BJ (cell line): ENCODE results near the gene MAML3. TPM values are rescaled to one million over a fixed set of nuclear protein-coding genes. Genes with fewer than 3 reads are reported as not detected.

Experiments used
- CTCF ChIA-PET: fragments of 350-600 bp; formaldehyde crosslinking; extraction: SDS; loops from one replicate; lab custom pipeline; 2021; ENCODE audit warnings: antibody characterized with exemption, inconsistent platforms; lab: Yijun Ruan, JAX
- POLR2A ChIA-PET: fragments of 300-600 bp; sonication (Branson Sonifier 250); formaldehyde crosslinking; extraction: SDS; loops from one replicate; lab custom pipeline; 2021; ENCODE audit warnings: antibody characterized with exemption; lab: Charles Lee
- DNase-seq: peaks from one replicate; pipeline ENCODE4 v3.0.0-alpha.2; 2011; ENCODE audit warnings: low read depth
- H3K27me3 ChIP-seq: 2 replicates; pipeline ENCODE4 v1.6.0; 2011; ENCODE audit warnings: low read length; ENCODE audit not compliant: control insufficient read depth, insufficient read depth
- H3K36me3 ChIP-seq: 2 replicates; pipeline ENCODE4 v1.5.1; 2011; ENCODE audit warnings: low read length; ENCODE audit not compliant: control insufficient read depth, insufficient read depth
- H3K4me3 ChIP-seq: 2 replicates; pipeline ENCODE4 v1.5.1; 2011; ENCODE audit warnings: low read depth, mild to moderate bottlenecking, control low read depth, low read length
- CTCF ChIP-seq: IDR thresholded peaks from 2 replicates; pipeline ENCODE4 v1.5.1; 2011; ENCODE audit warnings: low read depth, mild to moderate bottlenecking, control low read depth, inconsistent platforms, low read length, moderate library complexity; ENCODE audit not compliant: insufficient read depth
- polyA plus RNA-seq: library from polyadenylated mRNA; depleted of rRNA; stranded (reverse); fragments of >200 nt; gene quantifications from 2 replicates; pipeline ENCODE4 v1.2.3, GENCODE V29; 2011

MAML3 gene
- polyA plus RNA-seq, 1 experiment = 1.6 TPM

GRCh38 chr4:140078366-140078765 lies 75.6 kb downstream of the MAML3 start:
- no peak for TF ChIP-seq CTCF
- ChIA-PET CTCF (interaction anchor here (1.0 to 1.4 kb wide), 2 partner anchors 9 to 64 kb away, joined by 3 to 4 read pairs; no protein-coding TSS in a partner anchor), POLR2A (no interaction called here)
- no peak for DNase-seq
- Histone ChIP-seq H3K4me3 (no peak overlapping the region), H3K36me3 (no peaks in the 10 kb centered on the region), H3K27me3 (no peaks in the 10 kb centered on the region)

GRCh38 chr4:140076307-140076706 lies 77.7 kb downstream of the MAML3 start:
- no peaks in the 10 kb centered on the region for H3K36me3 ChIP-seq
- TF ChIP-seq CTCF = no peak
- no peak for DNase-seq
- ChIA-PET CTCF (interaction anchor here (1.4 kb wide), 1 partner anchor 14 kb away, joined by 3 read pairs; no protein-coding TSS in a partner anchor), POLR2A (no interaction called here)
- no peaks in the 10 kb centered on the region for H3K27me3 ChIP-seq
- H3K4me3 ChIP-seq = no peak overlapping the region

- no peak for TF ChIP-seq CTCF
- ChIA-PET CTCF (interaction anchor here (0.7 to 1.1 kb wide), 3 partner anchors 20 to 130 kb away, joined by 3 to 4 read pairs (median 4); no protein-coding TSS in a partner anchor), POLR2A (no interaction called here)
- H3K4me3 ChIP-seq = no peak overlapping the region
- H3K27me3 ChIP-seq = no peaks in the 10 kb centered on the region
- peak; percentile 65 for DNase-seq
- no peaks in the 10 kb centered on the region for H3K36me3 ChIP-seq
Measured at GRCh38 chr4:140071806-140072205, 82.2 kb downstream of the MAML3 start.

- no peak overlapping the region for H3K4me3 ChIP-seq
- no peaks in the 10 kb centered on the region for H3K27me3 ChIP-seq
- ChIA-PET POLR2A (no interaction called here), CTCF (interaction anchor here (0.5 to 2.0 kb wide), 6 partner anchors 18 to 903 kb away, joined by 3 to 7 read pairs (median 4); no protein-coding TSS in a partner anchor)
- H3K36me3 ChIP-seq = no peaks in the 10 kb centered on the region
- no peak for TF ChIP-seq CTCF
- no peak for DNase-seq
Measured at GRCh38 chr4:140070973-140071372, 83.0 kb downstream of the MAML3 start.

GRCh38 chr4:140070366-140070765 lies 83.6 kb downstream of the MAML3 start:
- ChIA-PET CTCF (interaction anchor here (1.0 to 2.0 kb wide), 4 partner anchors 18 to 290 kb away, joined by 3 to 7 read pairs (median 5); no protein-coding TSS in a partner anchor), POLR2A (no interaction called here)
- Histone ChIP-seq H3K36me3 (no peaks in the 10 kb centered on the region), H3K27me3 (no peaks in the 10 kb centered on the region), H3K4me3 (no peak overlapping the region)
- no peak for DNase-seq
- TF ChIP-seq CTCF = no peak
